GM19043 (cell line): Measurements from ENCODE around the gene FLRT2.

Source experiments
- ATAC-seq: cut with Tn5 transposase; IDR thresholded peaks from one replicate; pipeline ENCODE4 v1.9.1; 2021; ENCODE audit warnings: low read depth; ENCODE audit not compliant: unreplicated experiment

Gene FLRT2

DNA sequence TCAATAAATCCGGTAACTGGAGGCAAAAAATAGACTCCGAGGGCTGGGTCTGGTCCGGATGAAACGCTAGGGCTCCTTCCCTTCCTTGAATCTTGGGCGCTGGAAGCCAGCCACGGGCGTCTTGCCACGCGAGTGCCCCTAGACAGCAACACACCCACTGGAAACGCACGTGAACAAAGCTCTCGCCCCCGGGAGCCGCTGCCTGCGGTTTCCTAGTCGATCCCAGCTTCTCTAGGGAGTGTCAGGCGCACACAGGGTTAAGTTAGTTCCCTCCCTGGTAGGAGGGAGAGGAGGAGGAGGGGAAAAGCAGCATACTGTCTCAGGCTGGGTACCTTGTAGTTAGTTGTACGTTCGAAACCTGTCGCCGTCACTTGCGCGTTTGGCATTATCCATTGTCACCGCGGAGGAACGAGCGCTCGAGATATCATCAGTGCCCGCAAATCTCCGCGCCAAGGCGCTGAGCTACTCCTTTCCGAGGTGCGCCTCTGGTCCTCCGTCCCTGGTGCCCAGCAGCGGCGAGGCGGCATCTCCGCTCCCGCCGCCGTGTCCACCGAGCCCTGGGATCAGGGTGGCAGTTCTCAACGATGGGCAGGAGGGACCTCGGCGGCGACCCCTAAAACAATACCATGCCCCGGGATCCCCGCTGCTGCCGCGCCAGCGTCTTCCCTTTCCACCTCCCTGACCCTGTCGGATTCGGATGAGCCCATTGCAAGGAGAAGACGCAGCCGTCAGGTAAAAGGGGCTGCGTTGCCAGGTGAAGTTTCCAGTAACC lies at the start of gene FLRT2:
FLRT2 (plus strand) TSS at position 342 of the 772 bp plus-strand sequence. CDS start 91,371 bp downstream, outside the sequence.
- ATAC-seq: no peak

DNA sequence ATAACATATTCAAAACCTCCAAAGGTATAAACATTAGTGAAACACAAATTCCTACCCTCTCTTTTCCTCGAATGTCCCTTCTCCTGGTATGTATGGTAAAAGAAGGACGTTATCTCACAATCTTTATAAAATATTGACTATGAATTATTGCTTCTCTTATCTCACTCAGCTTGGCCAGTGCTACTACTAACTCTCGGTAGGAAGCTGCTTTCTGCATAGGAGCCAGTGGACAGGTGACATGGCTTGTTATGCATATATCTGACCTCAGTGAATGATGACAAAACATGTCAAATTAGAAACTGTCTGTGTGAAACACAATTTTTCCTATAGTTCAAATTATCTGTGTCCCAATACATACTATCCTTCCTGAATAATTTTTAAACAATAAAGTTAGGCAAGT lies 48.5 kb upstream of the FLRT2 start:
- ATAC-seq: no peak

GRCh38 chr14:85482552-85482951 lies 47.4 kb upstream of the FLRT2 start:
- ATAC-seq: no peak

GRCh38 chr14:85483037-85483436 lies 46.9 kb upstream of the FLRT2 start:
- no peak for ATAC-seq

GRCh38 chr14:85483652-85484051 lies 46.3 kb upstream of the FLRT2 start:
- ATAC-seq: no peak

DNA sequence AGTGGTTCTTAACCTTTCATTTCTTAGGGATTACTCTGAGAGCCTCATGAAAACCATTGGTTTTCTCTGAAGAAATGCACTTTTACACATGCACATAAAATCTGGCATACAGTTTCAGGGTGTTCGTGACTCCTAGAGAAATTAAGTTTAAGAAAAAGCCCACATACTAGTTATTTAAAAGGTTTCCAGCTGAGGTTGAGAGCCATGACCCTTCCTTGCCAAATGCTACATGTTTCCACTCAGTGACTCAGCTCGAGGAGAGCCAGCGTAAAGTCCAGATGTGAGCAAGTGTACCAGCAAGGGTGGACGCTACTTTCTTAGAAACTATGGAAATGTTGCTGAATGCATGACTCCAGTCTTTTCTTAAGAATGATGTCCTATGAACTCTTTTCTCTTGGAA lies 42.7 kb upstream of the FLRT2 start:
- no peak for ATAC-seq

DNA sequence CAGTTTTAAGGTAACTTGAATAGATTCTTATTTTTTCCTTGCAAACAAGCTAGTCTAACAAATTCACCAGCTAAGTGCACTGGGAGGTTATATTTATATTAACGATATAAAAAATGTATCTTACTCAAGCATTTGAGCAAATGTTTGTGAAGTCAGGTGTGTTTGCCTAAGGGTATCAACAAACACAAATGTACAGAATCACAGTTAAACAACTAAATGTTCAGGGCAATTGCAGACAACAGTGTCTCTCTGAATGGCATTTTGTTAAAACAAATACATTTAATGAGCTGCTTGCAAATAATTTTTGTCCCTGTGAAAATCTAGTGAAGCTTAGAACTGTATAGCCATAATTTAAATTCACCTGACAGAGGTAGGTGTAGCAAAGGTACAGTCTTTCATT lies 28.2 kb upstream of the FLRT2 start:
- no peak for ATAC-seq

DNA sequence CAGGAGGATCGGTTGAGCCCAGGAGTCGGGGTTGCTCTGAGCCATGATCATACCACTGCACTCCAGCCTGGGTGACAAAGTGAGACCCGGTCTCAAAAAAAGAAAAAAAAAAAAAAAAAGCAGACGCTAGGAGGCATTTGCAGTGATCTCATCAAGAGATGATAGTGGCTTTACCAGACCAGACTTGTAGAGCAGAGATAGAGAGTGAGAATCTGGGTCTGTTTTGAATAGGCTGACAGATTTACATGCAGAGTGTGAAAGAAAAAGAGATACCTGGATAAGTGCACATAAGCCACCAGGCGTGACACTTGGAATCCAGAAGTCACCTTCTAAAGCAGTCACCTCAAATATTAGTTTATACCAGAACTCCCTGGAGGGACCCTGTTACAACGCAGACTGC lies 21.1 kb upstream of the FLRT2 start:
- ATAC-seq: no peak

DNA sequence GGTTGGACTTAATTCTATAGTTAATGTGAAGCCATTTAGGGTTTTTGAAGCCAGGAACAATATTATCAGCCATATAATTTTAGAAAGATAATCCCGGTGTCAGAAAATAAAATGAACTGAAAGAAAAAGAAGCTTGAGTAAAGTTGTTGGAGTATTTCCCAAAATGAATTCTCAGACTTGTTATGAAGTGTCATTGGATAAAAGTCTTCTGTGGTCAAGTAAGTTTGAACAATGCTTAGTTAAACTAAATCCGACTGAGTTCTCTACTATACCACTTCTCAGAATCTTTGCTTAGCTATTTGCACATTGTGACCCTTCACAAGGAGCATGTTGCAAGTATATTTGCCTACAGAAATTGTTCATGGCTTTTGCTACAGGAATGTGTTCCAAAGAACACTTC lies 17.5 kb upstream of the FLRT2 start:
- ATAC-seq: no peak

GRCh38 chr14:85514487-85514886 lies 15.5 kb upstream of the FLRT2 start:
- no peak for ATAC-seq

DNA sequence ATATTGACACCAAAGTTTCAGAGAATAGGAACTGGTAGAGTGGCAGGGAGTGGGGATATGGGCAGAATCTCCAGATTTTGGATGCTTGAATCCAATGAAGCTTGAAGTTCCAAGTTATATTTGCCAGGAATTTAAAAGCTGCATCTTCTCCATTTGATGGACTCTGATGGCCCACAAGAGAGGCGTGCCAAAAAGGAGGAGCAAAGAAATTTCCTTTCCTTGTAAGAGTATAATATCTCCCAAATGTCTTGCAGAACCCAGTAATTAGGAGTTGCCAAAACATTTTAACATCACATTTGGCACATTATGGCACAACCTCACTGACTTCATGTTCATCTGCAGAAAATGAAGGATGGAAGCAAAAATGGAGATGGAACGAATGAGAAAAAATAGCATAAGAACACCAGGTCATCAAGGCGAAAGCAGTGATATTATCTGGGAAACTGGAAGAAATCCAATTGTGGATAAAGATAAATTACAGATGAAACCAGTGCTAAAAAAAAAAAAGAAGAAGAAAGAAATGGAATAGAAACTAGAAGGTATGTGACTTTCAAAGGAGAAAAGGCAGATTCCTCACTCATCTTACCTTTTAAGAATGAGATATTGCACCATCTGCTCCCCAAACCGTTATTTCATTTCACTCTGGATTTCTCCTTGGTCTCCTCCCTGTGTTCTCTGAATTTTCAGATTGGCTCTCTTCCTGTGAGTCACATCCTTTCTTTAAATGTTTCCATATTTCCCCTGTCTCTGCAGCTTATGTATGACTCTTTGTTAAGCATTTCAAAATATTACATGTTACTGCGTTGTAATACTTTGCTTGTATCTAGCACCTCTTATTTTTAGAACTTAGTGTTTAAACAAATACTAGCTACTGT lies 13.5 kb upstream of the FLRT2 start:
- ATAC-seq: no peak

- ATAC-seq: no peak
Measured at GRCh38 chr14:85517114-85517688, 12.7 kb upstream of the FLRT2 start.

DNA sequence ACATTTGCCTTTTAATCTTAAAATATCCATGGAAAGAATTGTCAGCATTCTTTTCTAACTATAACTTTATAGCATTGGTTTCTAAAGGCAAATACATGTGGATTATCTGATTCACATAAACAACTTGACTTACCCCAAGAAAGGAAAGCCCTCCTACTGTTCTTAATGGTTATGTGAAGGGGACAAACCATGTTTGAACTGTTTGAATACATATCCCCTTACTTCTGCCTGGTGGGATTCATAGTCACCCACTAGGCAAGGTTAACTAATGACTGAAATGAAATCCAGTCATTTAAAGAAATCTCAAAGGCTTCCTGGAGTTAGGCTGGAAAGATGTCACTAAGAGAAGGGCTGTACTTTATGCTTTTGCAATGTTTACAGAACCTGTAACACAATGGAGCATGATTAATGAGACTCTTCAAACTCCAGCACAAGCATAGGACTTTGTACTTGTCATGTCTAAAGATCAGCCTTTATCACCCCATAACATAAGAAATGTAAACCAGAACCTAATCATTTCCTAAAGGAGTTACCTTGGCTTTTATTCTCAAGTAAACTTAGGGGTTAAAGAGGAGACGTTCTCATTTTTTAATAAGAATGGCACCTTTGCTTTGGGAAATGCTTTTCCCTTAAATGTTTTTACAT lies 10.2 kb upstream of the FLRT2 start:
- no peak for ATAC-seq

DNA sequence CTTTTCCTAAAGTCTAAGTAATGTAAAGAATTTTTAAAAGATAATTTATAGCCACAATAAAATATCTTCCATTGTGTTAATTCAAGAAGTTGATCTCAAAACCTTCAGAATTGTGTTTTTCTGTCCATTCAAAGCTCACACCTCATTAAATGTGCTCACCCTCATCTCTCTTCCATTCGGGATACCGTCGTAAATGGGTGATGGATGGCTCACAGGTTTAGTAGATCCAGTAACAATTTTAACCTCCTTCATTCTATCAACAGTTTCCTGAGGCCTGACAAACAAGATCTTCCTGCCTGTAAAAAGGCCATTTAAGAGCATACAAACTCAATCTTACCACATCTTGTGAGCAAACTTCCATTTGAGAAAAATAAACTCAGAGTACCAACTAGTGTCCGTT lies 9.4 kb upstream of the FLRT2 start:
- ATAC-seq: no peak

DNA sequence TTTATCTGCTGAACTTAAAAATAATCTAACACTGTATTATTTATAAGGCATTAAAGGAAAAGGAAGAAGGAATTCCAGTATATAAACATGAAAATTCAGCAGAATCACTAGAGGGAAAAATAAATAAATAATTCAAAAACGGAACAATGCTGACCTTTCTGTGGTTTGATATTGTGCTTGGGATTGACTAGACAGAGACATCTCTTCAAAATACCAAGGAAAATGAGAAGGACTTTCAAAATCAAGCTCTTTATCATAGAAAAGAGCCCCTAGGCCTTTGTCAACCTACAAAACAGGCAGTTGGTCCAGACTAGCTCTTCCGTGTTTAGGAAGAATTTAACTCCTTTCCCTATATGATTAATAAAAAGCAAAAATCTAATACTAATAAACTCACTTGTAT lies 6.3 kb upstream of the FLRT2 start:
- ATAC-seq: no peak

DNA sequence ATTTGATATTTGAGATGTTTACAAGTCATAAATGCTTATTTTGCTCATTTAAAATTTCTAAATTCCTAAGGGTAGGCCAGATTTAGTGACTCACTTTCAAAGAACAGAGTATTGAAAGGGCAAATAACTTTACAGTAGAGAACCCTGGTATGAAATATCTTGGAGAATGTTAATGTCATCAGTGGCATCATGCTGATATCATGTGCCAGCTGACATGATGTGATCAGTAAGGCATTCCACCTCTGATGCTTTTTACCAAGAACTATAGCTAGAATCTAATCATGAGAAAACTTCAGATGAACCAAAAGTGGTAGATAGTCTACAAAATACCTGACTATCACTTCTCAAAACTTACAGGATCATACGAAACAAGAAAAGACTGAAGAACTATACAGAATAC lies 2.9 kb upstream of the FLRT2 start:
- no peak for ATAC-seq

DNA sequence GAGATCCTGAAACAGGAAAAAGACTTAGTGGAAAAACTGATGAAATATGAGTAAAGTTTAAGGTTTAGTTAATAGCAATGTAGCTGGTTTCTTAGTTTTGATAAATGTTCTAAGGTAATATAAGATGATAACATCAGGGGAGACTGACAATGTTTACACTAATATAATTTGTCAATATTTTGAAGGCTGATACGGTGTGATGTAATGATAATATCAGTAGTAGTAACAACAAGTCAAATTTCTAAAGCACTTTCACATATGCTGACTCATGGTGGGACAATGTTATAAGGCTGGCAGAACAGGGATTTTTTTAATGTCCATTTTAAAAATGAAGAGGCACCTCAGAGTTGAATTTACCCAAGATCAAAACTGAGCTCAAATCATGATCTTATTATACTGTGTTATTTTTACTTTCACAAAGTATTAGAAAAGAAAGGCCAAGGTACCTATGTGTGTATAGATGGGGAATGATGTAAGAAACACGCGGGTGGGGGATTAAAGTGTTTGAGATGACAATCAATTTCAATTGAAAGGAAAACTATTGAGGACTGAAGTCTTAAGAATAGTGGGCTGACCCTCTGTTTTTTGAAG lies 2.4 kb upstream of the FLRT2 start:
- no peak for ATAC-seq

DNA sequence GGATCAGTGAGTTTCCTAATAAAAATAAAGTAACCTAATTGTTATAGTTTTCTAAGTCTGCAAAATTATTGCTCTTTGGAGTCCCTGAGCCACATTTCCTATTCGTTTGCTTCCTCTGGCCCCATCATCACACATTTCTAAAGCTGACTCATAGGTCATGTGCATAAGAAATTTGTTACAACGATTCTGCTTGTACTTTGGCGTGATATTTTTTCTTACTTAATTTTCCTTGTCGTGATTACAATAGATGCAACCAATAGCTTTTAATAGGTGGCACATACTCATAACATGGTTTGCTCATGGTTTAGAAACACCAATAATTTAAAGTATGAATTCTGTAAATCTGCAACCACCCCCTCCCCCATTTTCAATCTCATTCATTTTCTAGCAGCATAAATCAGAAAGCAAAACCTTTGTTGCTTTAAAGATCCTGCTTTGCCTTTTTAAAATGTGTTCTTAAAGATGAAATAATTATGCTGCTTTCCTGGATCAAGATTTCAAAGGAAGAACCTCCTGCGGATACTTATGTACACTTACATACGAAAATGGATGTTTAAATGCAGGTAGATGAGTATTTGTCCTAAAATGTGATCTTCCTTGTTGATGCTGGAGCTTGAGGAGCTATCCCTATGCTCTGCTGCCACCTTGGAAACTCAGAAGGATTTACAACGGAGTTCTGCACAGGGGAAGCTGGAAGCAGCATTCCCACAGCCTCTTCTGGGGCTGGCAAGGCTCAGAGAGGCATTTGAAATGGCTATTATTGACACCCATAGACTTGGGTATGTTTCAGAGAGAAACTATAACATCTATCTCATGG lies 1.7 kb upstream of the FLRT2 start:
- ATAC-seq: no peak

GRCh38 chr14:85528897-85529631 lies 880 bp upstream of the FLRT2 start:
- no peak for ATAC-seq
